Muscle of back (tissue), 11 donors: Measurements from ENCODE around the gene HECTD4. TPM values are rescaled to one million over a fixed set of nuclear protein-coding genes. Genes with fewer than 3 reads are reported as not detected.
"Not testable (repeated sequence)": the region's sequence is repeated elsewhere in the genome, so short reads cannot be mapped to it uniquely, and the experiment has no call there.

ENCODE experiments used
- DNase-seq, 3 donors: peaks; one replicate each; pipeline versions ENCODE4 v3.0.0 to v3.0.0-alpha.2; 2013
- polyA plus RNA-seq, 10 donors: library from polyadenylated mRNA; unstranded; fragments of 120-200 nt; gene quantifications; one replicate each; pipeline ENCODE4 v1.2.1, GENCODE V29; 2013; ENCODE audit not compliant: insufficient read length in 10 of 10

HECTD4 gene
- polyA plus RNA-seq, 10 donors = 33.9 to 73.0 (median 51.4) TPM

DNA sequence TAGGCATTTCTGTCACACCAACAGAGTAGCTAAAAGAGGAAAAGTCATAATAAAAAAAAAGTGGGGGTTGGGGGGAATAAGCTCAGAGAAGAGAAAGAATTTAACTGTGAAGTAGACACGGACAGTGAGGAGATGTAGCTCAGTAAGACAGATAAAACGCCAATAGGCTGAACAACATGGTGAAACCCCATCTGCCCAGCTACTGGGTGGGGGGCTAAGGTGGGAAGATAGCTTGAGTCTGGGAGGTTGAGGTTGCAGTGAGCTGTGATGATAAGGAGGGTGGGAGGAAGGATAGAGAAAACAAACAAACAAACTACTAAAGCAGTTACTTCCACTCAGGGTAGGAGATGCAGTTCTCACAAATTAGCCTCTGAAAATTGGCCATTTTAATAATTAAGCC is 25.0 kb downstream of the HECTD4 start:
- DNase-seq = no peak

- no peak for DNase-seq
Observed at GRCh38 chr12:112354399-112354798, 27.8 kb downstream of the HECTD4 start.

GRCh38 chr12:112353393-112353792 is 28.8 kb downstream of the HECTD4 start:
- DNase-seq = no peak

DNA sequence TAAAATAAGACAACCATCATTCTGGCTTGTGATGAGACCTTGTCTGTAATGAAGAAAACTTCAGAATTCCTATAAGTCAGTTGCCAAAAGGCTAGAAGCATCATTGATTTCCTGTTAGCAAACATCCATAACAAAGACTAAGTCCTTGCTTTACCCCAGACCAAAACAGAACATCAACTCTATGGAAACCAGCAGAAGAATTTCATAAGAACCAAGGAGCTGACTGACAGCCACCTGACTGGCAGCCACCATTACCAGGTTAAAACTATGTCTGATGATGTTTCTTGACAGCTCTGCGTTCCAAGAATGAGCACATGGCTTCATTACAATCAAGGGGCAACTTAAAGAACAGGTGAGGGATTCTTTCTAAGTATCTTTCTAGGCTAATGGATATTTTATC is 29.3 kb downstream of the HECTD4 start:
- DNase-seq = no peak

DNA sequence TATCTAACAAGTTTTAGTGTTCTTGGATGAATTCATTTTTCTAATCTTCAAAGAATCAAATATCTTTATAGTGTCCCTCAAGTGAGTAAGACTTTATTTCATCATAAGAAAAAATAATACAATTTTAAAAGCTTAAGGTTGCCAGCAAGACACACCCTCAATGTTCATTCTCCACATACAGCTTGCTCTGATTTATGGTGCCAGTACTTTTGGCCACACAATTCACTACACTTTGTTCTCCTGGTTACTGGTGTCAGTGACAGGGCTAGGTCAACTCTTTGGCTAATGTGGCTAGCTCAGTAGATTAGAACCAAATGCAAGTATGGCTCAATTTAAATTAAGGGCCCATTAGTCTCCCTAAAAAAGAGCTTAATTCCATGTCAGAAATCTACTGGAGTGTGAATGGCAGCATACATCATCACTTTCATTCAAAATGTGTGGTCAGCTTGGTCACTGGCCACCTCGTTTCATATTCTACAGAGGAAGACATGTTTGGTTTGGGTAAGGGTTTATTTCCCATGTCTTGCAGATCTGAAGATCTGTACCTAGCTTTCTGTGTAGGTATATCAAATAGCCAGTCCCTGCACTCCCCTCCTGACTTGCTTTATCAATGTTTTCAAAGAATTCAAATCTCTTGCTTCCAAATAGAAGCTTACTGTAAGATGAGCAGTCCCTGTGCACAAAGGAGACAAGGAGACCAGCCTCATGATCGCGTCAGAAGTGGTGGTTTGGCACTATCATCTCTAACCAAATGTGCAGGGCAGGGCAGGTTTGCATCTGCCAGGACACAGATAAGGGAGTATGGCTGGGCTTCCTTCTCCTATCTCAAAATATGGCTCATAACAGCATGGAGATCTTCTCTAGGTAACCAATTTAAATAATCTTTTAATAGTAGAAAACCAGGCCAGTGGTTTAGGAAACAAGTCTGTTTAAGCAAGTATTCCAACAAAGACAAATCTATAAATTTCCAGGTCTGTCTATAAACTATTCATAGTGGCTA is 31.3 kb downstream of the HECTD4 start:
- no peak for DNase-seq

DNA sequence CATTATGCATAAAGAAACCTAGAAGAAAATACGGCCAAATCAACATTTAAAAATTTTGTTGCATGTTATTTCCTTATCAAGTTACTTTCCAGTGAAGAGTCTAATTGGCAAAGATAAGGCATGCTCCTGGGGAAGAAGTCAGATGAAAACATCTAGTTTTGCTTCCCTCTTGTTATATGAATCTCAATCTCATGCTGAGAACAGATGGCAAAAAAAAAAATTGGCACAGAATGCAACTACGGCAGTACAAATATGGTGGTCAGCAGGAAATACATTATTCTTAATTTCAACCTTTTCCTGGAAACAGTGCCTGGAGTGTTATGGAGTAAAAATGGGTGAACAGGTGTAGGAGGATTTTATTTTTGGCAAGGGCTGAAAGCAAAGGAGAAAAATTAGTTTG is 32.8 kb downstream of the HECTD4 start:
- peak in 2 of 3 donors; percentile 17 to 46 for DNase-seq

DNA sequence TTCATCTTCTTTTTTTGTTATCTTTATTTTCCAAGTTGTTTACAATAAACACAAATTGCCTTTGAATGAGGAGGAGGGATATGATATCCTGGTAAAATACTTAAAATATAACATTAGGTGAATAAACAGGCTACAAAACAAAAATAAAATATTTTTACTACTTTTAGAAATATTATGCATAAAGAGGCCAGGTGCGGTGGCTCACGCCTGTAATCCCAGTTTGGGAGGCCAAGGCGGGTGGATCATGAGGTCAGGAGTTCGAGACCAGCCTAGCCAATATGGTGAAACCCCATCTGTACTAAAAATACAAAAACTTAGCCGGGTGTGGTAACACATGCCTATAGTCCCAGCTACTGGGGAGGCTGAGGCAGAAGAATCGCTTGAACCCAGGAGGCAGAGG is 33.3 kb downstream of the HECTD4 start:
- not testable (repeated sequence) for DNase-seq

GRCh38 chr12:112347581-112347982 is 34.6 kb downstream of the HECTD4 start:
- peak in 1 of 3 donors; percentile 60 for DNase-seq

DNA sequence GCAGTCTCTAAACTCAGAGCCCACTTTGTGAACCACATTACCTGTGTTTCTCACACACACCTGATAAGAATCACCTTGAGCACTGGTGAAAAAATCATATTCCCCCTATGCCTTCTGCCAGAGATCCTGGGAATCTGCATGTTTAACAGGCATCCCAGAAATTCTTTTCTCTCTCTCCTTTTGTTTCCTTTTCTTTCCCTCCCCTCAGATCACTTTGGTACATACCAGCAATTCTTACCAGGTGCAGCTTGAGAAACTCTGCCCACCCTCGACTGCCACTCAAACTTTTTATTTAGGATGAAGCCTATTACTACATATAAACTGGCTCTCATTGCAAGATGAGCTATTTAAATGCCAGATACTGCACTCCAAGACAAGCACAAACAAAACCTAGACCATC is 36.0 kb downstream of the HECTD4 start:
- no peak for DNase-seq

DNA sequence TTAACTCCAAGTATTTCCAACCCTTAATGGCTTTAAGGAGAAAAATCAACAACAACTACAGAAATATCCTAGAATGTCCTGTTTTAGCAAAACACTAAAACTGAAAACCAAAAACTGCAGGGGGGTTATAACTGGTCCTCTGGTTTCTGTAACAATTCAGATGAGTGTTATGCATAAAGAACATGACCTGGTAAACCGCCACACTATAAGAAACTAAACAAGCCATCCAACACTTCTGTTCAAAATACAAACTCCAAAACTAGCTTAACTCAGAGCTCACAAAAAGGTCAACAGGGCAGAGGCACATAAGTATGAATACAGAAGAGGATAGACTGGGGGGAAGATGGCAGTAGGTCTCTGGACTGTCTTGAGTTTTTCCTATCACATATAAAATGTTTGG is 38.0 kb downstream of the HECTD4 start:
- no peak for DNase-seq

DNA sequence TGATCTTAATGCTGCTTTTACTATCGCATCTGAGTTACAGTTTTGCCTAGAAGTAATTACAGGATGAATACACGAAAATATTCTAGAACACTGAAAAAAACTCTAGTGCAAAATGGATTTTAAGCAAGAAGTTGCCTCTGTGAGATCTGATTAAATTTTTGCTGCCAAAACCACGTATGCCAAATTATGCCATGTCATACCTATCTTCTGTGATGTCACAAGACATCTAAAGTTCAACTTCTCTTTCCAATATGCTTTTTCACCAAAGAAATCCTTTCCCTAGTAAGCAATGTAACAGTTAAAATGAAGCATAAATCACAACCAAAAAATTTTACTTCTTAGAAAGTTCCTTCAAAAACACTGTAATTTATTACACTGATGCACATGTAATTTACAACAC is 39.6 kb downstream of the HECTD4 start:
- DNase-seq = no peak

GRCh38 chr12:112341046-112341825 is 41.0 kb downstream of the HECTD4 start:
- DNase-seq = no peak

DNA sequence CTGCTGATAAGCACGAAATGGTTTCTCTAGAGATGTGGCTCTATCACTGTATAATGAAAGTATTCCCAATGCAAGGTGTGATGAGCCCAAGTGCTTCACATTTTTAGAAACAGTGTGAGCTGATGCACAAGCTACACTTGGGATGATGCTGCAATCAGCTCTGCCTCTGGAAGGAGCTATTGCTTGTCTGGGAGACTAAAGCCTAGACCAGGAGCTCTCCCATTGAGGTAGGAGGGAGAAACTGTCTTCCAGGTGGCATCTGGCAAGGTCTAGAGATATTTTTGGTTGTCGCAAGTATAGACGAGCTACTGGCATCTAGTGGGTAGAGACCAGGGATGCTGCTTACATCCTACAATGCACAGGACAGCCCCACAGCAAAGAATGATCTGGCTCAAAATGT is 42.0 kb downstream of the HECTD4 start:
- no peak for DNase-seq

GRCh38 chr12:112334999-112335398 is 47.2 kb downstream of the HECTD4 start:
- not testable (repeated sequence) for DNase-seq

- DNase-seq = no peak
Observed at GRCh38 chr12:112333019-112333418, 49.2 kb downstream of the HECTD4 start.

DNA sequence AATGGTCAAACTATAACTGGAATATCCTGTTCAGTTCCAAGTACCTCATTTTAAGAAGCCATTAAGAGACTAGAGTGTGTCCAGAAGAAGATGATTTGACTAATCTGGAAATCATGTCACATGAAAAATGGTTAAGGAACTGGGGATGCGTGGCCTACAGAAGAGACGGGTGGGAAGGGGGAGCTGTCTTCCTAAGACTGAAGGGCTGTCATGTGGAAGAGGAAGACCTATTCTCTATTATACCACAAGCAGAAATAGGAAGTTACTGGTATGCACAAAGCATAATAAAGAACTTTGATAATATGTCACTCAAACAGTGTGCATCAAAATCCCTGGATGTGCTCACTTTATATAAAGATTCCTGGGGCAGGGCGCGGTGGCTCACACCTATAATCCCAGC is 50.3 kb downstream of the HECTD4 start:
- no peak for DNase-seq

DNA sequence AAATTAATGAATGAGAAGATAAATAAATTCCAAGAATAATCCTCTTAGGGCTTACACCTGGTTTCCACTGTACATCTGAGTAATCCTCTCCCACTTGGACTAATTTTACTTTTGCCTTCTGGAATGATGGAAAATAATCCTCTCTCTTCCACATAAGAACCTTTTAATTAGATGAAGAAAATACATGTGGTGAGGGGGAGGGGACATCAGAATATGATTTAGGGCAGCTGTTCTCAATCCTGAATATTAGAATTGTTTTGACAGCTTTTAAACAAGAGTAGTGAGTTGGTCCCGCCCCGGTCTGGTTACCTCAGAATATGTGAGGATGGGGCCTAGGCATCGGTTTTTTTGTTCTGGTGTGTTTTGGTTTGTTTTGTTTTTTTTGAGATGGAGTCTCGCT is 51.5 kb downstream of the HECTD4 start:
- DNase-seq = no peak

GRCh38 chr12:112328456-112329124 is 53.6 kb downstream of the HECTD4 start:
- DNase-seq = no peak

- no peak for DNase-seq
Observed at GRCh38 chr12:112327209-112327938, 54.9 kb downstream of the HECTD4 start.

DNA sequence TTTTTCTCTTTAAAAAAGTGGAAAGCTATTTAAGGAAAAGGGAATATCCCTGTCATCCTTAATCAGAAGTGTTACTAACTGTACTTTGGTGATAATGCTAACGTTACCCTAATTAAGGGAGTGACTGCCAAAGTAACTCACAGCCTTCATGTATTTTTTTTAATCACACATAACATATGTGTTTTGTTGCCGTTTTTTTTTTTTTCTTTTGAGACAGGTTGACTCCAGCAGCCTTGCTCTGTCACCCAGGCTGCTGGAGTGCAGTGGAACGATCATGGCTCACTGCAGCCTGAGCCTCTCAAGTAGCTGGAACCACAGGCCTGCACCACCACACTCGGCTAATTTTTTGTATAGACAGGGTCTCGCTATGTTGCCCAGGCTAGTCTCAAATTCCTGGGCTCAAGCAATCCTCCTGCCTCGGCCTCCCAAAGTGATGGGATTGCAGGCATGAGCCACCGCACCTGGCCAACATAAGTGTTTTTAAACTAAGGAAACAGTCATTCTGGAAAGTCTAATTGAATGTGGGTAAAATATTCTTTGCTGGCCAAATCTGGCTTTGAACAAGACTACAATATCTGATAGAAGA is 56.5 kb downstream of the HECTD4 start:
- no peak for DNase-seq

GRCh38 chr12:112325157-112325556 is 57.1 kb downstream of the HECTD4 start:
- DNase-seq = no peak
